ENCODE measurements around the gene TALDO1. TPM values are rescaled to one million over a fixed set of nuclear protein-coding genes. Genes with fewer than 3 reads are reported as not detected.

Gene TALDO1
- total and polyA plus RNA-seq, 2 donors (not counting 1 experiment from before 2014, with no cell fraction given): 136 to 150 TPM

GRCh38 chr11:721741-722345 is 25.4 kb upstream of the TALDO1 start:
- no peaks in the 10 kb centered on the region for H4K20me1 ChIP-seq (ENCODE audit: control insufficient read depth, extremely low read depth, insufficient read depth, low read length)
- peaks cover 2% of the 10 kb centered on the region for H3K4me1 ChIP-seq (ENCODE audit: control insufficient read depth, extremely low read depth, insufficient read depth, low read length)
- TF ChIP-seq EZH2 (IDR thresholded peaks at IDR 0.05; ENCODE audit: low read length, missing control alignments) (no peak), CTCF (conservative IDR thresholded peaks at IDR 0.05 in 1 of 2, IDR thresholded peaks at IDR 0.05 in 1 of 2; ENCODE audit: low read depth in 1 of 2, low read length in 2 of 2) (no peak)
- no peak overlapping the region for H3K9ac ChIP-seq (ENCODE audit: insufficient read depth, low read length)
- H3K9me3 ChIP-seq (ENCODE audit: control insufficient read depth, insufficient read depth, low read depth, low read length): no peaks in the 10 kb centered on the region
- DNase-seq (ENCODE audit: low read depth in 2 of 2): no peak
- H2AFZ ChIP-seq (ENCODE audit: low read length): no peak overlapping the region
- H3K4me3 ChIP-seq (replicated peaks in 1 of 4; ENCODE audit: control extremely low read depth in 1 of 4, insufficient read depth in 1 of 4, low read depth in 3 of 4, low read length in 4 of 4): no peak overlapping the region
- H3K27me3 ChIP-seq (ENCODE audit: control insufficient read depth, insufficient read depth, low read length): peaks cover 17% of the 10 kb centered on the region
- H3K36me3 ChIP-seq (ENCODE audit: control insufficient read depth, insufficient read depth, low read length): peaks cover 5% of the 10 kb centered on the region
- no peak overlapping the region for H3K4me2 ChIP-seq (ENCODE audit: extremely low read depth, insufficient read depth, low read length)
- H3K27ac ChIP-seq (ENCODE audit: insufficient read depth, low read length): no peak overlapping the region
- H3K79me2 ChIP-seq (ENCODE audit: control insufficient read depth, insufficient read depth, low read length): no peaks in the 10 kb centered on the region

DNA sequence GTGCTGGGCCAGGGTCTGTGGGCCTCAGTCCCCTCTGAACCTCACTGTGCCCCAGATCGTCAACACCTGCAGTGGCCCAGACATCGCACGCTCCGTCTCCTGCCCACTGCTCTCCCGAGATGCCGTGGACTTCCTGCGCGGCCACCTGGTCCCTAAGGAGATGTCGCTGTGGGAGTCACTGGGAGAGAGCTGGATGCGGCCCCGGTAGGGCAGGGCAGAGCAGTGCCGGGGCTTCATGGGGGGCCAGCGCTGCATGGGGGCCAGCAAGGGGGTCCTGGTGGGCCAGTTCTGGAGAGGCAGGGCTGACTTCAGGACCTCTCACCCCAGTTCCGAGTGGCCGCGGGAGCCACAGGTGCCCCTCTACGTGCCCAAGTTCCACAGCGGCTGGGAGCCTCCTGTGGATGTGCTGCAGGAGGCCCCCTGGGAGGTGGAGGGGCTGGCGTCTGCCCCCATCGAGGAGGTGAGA is 24.9 kb upstream of the TALDO1 start:
- TF ChIP-seq EZH2 (IDR thresholded peaks at IDR 0.05; ENCODE audit: low read length, missing control alignments) (no peak), CTCF (conservative IDR thresholded peaks at IDR 0.05 in 1 of 2, IDR thresholded peaks at IDR 0.05 in 1 of 2; ENCODE audit: low read depth in 1 of 2, low read length in 2 of 2) (no peak)
- no peak overlapping the region for H2AFZ ChIP-seq (ENCODE audit: low read length)
- H3K79me2 ChIP-seq (ENCODE audit: control insufficient read depth, insufficient read depth, low read length): no peaks in the 10 kb centered on the region
- no peak overlapping the region for H3K4me2 ChIP-seq (ENCODE audit: extremely low read depth, insufficient read depth, low read length)
- H3K36me3 ChIP-seq (ENCODE audit: control insufficient read depth, insufficient read depth, low read length): peaks cover 5% of the 10 kb centered on the region
- H3K4me3 ChIP-seq (replicated peaks in 1 of 4; ENCODE audit: control extremely low read depth in 1 of 4, insufficient read depth in 1 of 4, low read depth in 3 of 4, low read length in 4 of 4): no peak overlapping the region
- no peaks in the 10 kb centered on the region for H3K9me3 ChIP-seq (ENCODE audit: control insufficient read depth, insufficient read depth, low read depth, low read length)
- DNase-seq (ENCODE audit: low read depth in 2 of 2): no peak
- peaks cover 2% of the 10 kb centered on the region for H3K4me1 ChIP-seq (ENCODE audit: control insufficient read depth, extremely low read depth, insufficient read depth, low read length)
- H3K27ac ChIP-seq (ENCODE audit: insufficient read depth, low read length): no peak overlapping the region
- no peaks in the 10 kb centered on the region for H4K20me1 ChIP-seq (ENCODE audit: control insufficient read depth, extremely low read depth, insufficient read depth, low read length)
- H3K27me3 ChIP-seq (ENCODE audit: control insufficient read depth, insufficient read depth, low read length): peaks cover 17% of the 10 kb centered on the region
- no peak overlapping the region for H3K9ac ChIP-seq (ENCODE audit: insufficient read depth, low read length)

GRCh38 chr11:723120-723883 is 24.0 kb upstream of the TALDO1 start:
- peaks cover 17% of the 10 kb centered on the region for H3K27me3 ChIP-seq (ENCODE audit: control insufficient read depth, insufficient read depth, low read length)
- no peak overlapping the region for H3K9ac ChIP-seq (ENCODE audit: insufficient read depth, low read length)
- H2AFZ ChIP-seq (ENCODE audit: low read length): no peak overlapping the region
- no peaks in the 10 kb centered on the region for H3K79me2 ChIP-seq (ENCODE audit: control insufficient read depth, insufficient read depth, low read length)
- no peaks in the 10 kb centered on the region for H4K20me1 ChIP-seq (ENCODE audit: control insufficient read depth, extremely low read depth, insufficient read depth, low read length)
- H3K36me3 ChIP-seq (ENCODE audit: control insufficient read depth, insufficient read depth, low read length): peaks cover 5% of the 10 kb centered on the region
- DNase-seq (ENCODE audit: low read depth in 2 of 2): peak; percentile 44 to 76
- H3K4me2 ChIP-seq (ENCODE audit: extremely low read depth, insufficient read depth, low read length): no peak overlapping the region
- H3K4me1 ChIP-seq (ENCODE audit: control insufficient read depth, extremely low read depth, insufficient read depth, low read length): peaks cover 10% of the 10 kb centered on the region
- TF ChIP-seq EZH2 (IDR thresholded peaks at IDR 0.05; ENCODE audit: low read length, missing control alignments) (no peak), CTCF (conservative IDR thresholded peaks at IDR 0.05 in 1 of 2, IDR thresholded peaks at IDR 0.05 in 1 of 2; ENCODE audit: low read depth in 1 of 2, low read length in 2 of 2) (peak; percentile 62 to 64)
- H3K4me3 ChIP-seq (replicated peaks in 1 of 4; ENCODE audit: control extremely low read depth in 1 of 4, insufficient read depth in 1 of 4, low read depth in 3 of 4, low read length in 4 of 4): no peak overlapping the region
- H3K9me3 ChIP-seq (ENCODE audit: control insufficient read depth, insufficient read depth, low read depth, low read length): no peaks in the 10 kb centered on the region
- H3K27ac ChIP-seq (ENCODE audit: insufficient read depth, low read length): no peak overlapping the region
